Endothelial cell of umbilical vein (primary cell): ENCODE measurements around the gene ASB2. TPM values are rescaled to one million over a fixed set of nuclear protein-coding genes. Genes with fewer than 3 reads are reported as not detected.

Experiments used
- BruUV-seq: library from RNA; stranded (reverse); fragments of 400-500 nt; replicated peaks from 2 replicates; lab custom pipeline; 2021; lab: Mats Ljungman, UMichigan
- CTCF ChIA-PET: fragments of 300-600, 350-600 bp; sonication (Branson Sonifier 250); formaldehyde crosslinking; loops from one replicate; lab custom pipeline; 2021; ENCODE audit warnings: antibody characterized with exemption, inconsistent platforms; lab: Charles Lee
- POLR2A ChIA-PET: fragments of 300-600, 350-600 bp; sonication (Branson Sonifier 250); formaldehyde crosslinking; loops from one replicate; lab custom pipeline; 2021; ENCODE audit warnings: antibody characterized with exemption, inconsistent platforms; lab: Charles Lee
- DNase-seq: peaks from one replicate; pipeline ENCODE4 v3.0.0-alpha.2; 2011; ENCODE audit warnings: low read depth, low spot score
- FAIRE-seq: peaks from 2 replicates; lab custom pipeline; 2011; peaks lifted over from hg19 to GRCh38; lab: Jason Lieb, UNC
- H2AFZ ChIP-seq: 2 replicates; pipeline ENCODE4 v1.6.0; 2012; ENCODE audit warnings: low read depth, low read length, control low read depth, inconsistent platforms
- H3K27ac ChIP-seq: 2 replicates; pipeline ENCODE4 v1.5.1; 2011; ENCODE audit warnings: low read depth, mild to moderate bottlenecking, control low read depth, low read length, moderate library complexity; ENCODE audit not compliant: insufficient read depth
- H3K27me3 ChIP-seq, 2 experiments: 2 replicates each; pipeline versions ENCODE4 v1.6.0 to v1.6.1; 2011; ENCODE audit warnings: low read length in 2 of 2, mixed read lengths in 1 of 2; ENCODE audit not compliant: control insufficient read depth in 2 of 2, insufficient read depth in 2 of 2
- H3K36me3 ChIP-seq, 2 experiments: 2 replicates in 1 of 2; 3 replicates in 1 of 2; pipeline ENCODE4 v1.5.1; 2011; ENCODE audit warnings: low read length in 2 of 2, mild to moderate bottlenecking in 1 of 2, moderate library complexity in 1 of 2; ENCODE audit not compliant: control insufficient read depth in 2 of 2, insufficient read depth in 2 of 2; ENCODE audit errors: extremely low read depth in 1 of 2
- H3K4me1 ChIP-seq: 3 replicates; pipeline ENCODE4 v1.5.1; 2011; ENCODE audit warnings: mild to moderate bottlenecking, low read length; ENCODE audit not compliant: control insufficient read depth, insufficient read depth; ENCODE audit errors: extremely low read depth
- H3K4me2 ChIP-seq: 2 replicates; pipeline ENCODE4 v1.6.1; 2011; ENCODE audit warnings: low read length, control low read depth, mixed read lengths; ENCODE audit not compliant: insufficient read depth
- H3K4me3 ChIP-seq, 3 experiments: fragments of 200-600 bp in 1 of 3; sonication (generic), shearing (Covaris generic) in 1 of 3; replicated peaks in 1 of 3; 2 replicates each; pipeline ENCODE4 v1.5.1; 2011 to 2016; ENCODE audit warnings: control low read depth in 3 of 3, low read length in 3 of 3, mild to moderate bottlenecking in 2 of 3, inconsistent platforms in 1 of 3, low read depth in 1 of 3, moderate library complexity in 1 of 3; ENCODE audit not compliant: insufficient read depth in 1 of 3
- H3K79me2 ChIP-seq: 2 replicates; pipeline ENCODE4 v1.6.0; 2012; ENCODE audit warnings: low read length, inconsistent platforms; ENCODE audit not compliant: control insufficient read depth, insufficient read depth
- H3K9ac ChIP-seq: replicated peaks from 2 replicates; pipeline ENCODE3; 2011; ENCODE audit warnings: low read length, control low read depth; ENCODE audit not compliant: insufficient read depth; ENCODE audit errors: extremely low read depth
- H3K9me1 ChIP-seq: replicated peaks from 3 replicates; pipeline ENCODE4 v1.6.0; 2011; ENCODE audit warnings: mild to moderate bottlenecking, low read length; ENCODE audit not compliant: control insufficient read depth, insufficient read depth; ENCODE audit errors: extremely low read depth
- H3K9me3 ChIP-seq: replicated peaks from 2 replicates; pipeline ENCODE4 v1.5.1; 2012; ENCODE audit warnings: low read length, inconsistent platforms; ENCODE audit not compliant: control insufficient read depth, insufficient read depth
- H4K20me1 ChIP-seq: replicated peaks from 2 replicates; pipeline ENCODE3; 2011; ENCODE audit warnings: mild to moderate bottlenecking, low read length; ENCODE audit not compliant: control insufficient read depth, insufficient read depth; ENCODE audit errors: extremely low read depth
- EZH2 ChIP-seq: IDR thresholded peaks from 2 replicates; pipeline ENCODE4 v1.6.1; 2012; ENCODE audit warnings: borderline replicate concordance, low read depth, mild to moderate bottlenecking, moderate library complexity, low read length, inconsistent platforms; ENCODE audit not compliant: severe bottlenecking
- FOS ChIP-seq: IDR thresholded peaks from 2 replicates; pipeline ENCODE4 v1.6.1; 2011; ENCODE audit warnings: mild to moderate bottlenecking, low read length, moderate library complexity, borderline replicate concordance; ENCODE audit not compliant: insufficient read depth
- GATA2 ChIP-seq: IDR thresholded peaks from 2 replicates; pipeline ENCODE4 v1.7.0; 2011; ENCODE audit warnings: low read depth, mild to moderate bottlenecking, moderate library complexity, mixed read lengths, low read length; ENCODE audit not compliant: insufficient read length, insufficient read depth
- JUN ChIP-seq: IDR thresholded peaks from 2 replicates; pipeline ENCODE4 v1.6.1; 2011; ENCODE audit warnings: borderline replicate concordance, low read depth; ENCODE audit not compliant: insufficient read length, insufficient read depth
- MYC ChIP-seq: IDR thresholded peaks from one replicate; pipeline ENCODE4 v1.6.1; 2011; ENCODE audit warnings: mild to moderate bottlenecking, low read depth, low read length
- POLR2A ChIP-seq: IDR thresholded peaks from 2 replicates; pipeline ENCODE4 v1.6.1; 2012; ENCODE audit warnings: low read depth, mild to moderate bottlenecking, control low read depth, low read length
- POLR2AphosphoS5 ChIP-seq: IDR thresholded peaks from 2 replicates; pipeline ENCODE4 v1.6.1; 2012; ENCODE audit warnings: low read depth, mild to moderate bottlenecking, control low read depth, low read length, moderate library complexity; ENCODE audit not compliant: insufficient read depth
- dilution Hi-C: fragments of 300-500 bp; cut with MboI; formaldehyde crosslinking; loops from one replicate; pipeline ENCODE4 v1.15.0; 2019; ENCODE audit warnings: low sequenced_read_pairs; ENCODE audit not compliant: extremely low pct_ligation_motif_present
- intact Hi-C: fragments of 100-400 bp; cut with micrococcal nuclease; formaldehyde crosslinking; loops from one replicate; pipeline ENCODE4 v1.10.0; 2022
- polyA plus RNA-seq, 4 experiments: library from polyadenylated mRNA; depleted of rRNA in 3 of 4; stranded (reverse) in 3 of 4; unstranded in 1 of 4; fragments of >200 nt; gene quantifications; 2 replicates each; pipeline versions ENCODE4 v1.2.1 to v1.2.3, GENCODE V29; 2011 to 2012; ENCODE audit warnings: missing spikeins in 1 of 4
- total RNA-seq: library from RNA; stranded (reverse); gene quantifications from 2 replicates; pipeline ENCODE4 v1.2.3, GENCODE V29; 2021
- TF ChIP-seq, protein P1 (sequence below), 2 donors: IDR thresholded peaks; 1 replicate in 1 of 2; 2 replicates in 1 of 2; pipeline ENCODE4 v1.5.1; 2011; ENCODE audit warnings: low read length in 2 of 2, mild to moderate bottlenecking in 2 of 2, moderate library complexity in 2 of 2, control low read depth in 1 of 2, inconsistent platforms in 1 of 2, low read depth in 1 of 2; ENCODE audit not compliant: insufficient read depth in 1 of 2; ENCODE audit errors: extremely low read depth in 1 of 2
- TF ChIP-seq, protein P2 (sequence below): IDR thresholded peaks from 2 replicates; pipeline ENCODE4 v1.6.1; 2011; ENCODE audit not compliant: insufficient read depth, insufficient read length

Gene ASB2
- total and polyA plus RNA-seq, 2 donors (not counting 3 experiments of a cell fraction or from before 2014, with no cell fraction given) = not detected

GRCh38 chr14:94001501-94002396 is 25.4 kb upstream of the ASB2 start:
- Histone ChIP-seq H3K4me1 (no peaks in the 10 kb centered on the region), H3K4me3 (no peak overlapping the region), H3K4me2 (no peak overlapping the region), H3K9ac (no peak overlapping the region), H3K27ac (no peak overlapping the region), H3K36me3 (no peaks in the 10 kb centered on the region), H3K27me3 (no peaks in the 10 kb centered on the region), H3K79me2 (no peaks in the 10 kb centered on the region), H3K9me1 (no peaks in the 10 kb centered on the region), H2AFZ (no peak overlapping the region), H3K9me3 (no peaks in the 10 kb centered on the region), H4K20me1 (no peaks in the 10 kb centered on the region)
- POLR2A ChIA-PET = no interaction called here
- FAIRE-seq (peak; percentile 70), DNase-seq (peak; percentile 49)
- no TSS peak for BruUV-seq
- TF ChIP-seq JUN = no peak
- TF ChIP-seq GATA2 = no peak
- TF ChIP-seq, protein P1, sequence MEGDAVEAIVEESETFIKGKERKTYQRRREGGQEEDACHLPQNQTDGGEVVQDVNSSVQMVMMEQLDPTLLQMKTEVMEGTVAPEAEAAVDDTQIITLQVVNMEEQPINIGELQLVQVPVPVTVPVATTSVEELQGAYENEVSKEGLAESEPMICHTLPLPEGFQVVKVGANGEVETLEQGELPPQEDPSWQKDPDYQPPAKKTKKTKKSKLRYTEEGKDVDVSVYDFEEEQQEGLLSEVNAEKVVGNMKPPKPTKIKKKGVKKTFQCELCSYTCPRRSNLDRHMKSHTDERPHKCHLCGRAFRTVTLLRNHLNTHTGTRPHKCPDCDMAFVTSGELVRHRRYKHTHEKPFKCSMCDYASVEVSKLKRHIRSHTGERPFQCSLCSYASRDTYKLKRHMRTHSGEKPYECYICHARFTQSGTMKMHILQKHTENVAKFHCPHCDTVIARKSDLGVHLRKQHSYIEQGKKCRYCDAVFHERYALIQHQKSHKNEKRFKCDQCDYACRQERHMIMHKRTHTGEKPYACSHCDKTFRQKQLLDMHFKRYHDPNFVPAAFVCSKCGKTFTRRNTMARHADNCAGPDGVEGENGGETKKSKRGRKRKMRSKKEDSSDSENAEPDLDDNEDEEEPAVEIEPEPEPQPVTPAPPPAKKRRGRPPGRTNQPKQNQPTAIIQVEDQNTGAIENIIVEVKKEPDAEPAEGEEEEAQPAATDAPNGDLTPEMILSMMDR (IDR thresholded peaks at IDR 0.05; ENCODE audit: extremely low read depth in 1 of 2, insufficient read depth in 1 of 2, low read depth in 1 of 2, low read length in 2 of 2) = peak; percentile 93 to 96
- dilution Hi-C loops = no loop called here
- CTCF ChIA-PET = interaction anchor here (0.7 to 12.5 kb wide), 6 partner anchors 10 to 780 kb away, joined by 3 to 368 read pairs (median 4); no protein-coding TSS in a partner anchor
- intact Hi-C loops = loop anchor here (1.0 to 10.0 kb wide), 3 partner anchors 62 to 347 kb away; no protein-coding TSS in a partner anchor

DNA sequence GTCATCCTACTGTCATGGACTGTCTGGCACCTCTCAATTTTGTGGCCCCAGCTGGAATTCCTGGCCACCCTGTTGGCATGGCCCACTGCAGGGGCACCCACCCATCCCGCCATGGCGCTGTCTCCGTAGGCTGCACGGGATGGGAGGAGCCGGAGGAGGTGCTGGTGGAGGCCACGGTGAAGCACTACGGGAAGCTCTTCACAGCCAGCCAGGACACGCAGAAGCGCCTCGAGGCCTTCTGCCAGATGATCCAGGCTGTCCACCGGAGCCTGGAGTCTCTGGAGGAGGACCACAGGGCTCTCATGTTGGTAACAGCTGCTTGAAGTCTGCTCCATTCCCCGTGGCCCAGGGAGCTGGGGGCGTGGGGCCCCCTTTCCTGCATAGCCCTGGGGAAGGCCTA is 24.6 kb upstream of the ASB2 start:
- no peak overlapping the region for H2AFZ ChIP-seq
- no peak overlapping the region for H3K4me3 ChIP-seq
- no peaks in the 10 kb centered on the region for H3K27me3 ChIP-seq
- no peak overlapping the region for H3K4me2 ChIP-seq
- dilution Hi-C loops = no loop called here
- no peak for FAIRE-seq
- ChIA-PET POLR2A (no interaction called here), CTCF (interaction anchor here (0.7 to 12.5 kb wide), 6 partner anchors 9 to 794 kb away, joined by 3 to 368 read pairs (median 4); partner anchors contain the start of gene UBR7)
- H3K9me3 ChIP-seq = no peaks in the 10 kb centered on the region
- no peak for DNase-seq
- H3K36me3 ChIP-seq = no peaks in the 10 kb centered on the region
- H3K79me2 ChIP-seq = no peaks in the 10 kb centered on the region
- no peaks in the 10 kb centered on the region for H4K20me1 ChIP-seq
- no peaks in the 10 kb centered on the region for H3K9me1 ChIP-seq
- no peak overlapping the region for H3K9ac ChIP-seq
- H3K4me1 ChIP-seq = no peaks in the 10 kb centered on the region
- H3K27ac ChIP-seq = no peak overlapping the region
- TF ChIP-seq, protein P2, sequence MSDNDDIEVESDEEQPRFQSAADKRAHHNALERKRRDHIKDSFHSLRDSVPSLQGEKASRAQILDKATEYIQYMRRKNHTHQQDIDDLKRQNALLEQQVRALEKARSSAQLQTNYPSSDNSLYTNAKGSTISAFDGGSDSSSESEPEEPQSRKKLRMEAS = no peak
- TF ChIP-seq MYC (no peak), GATA2 (no peak), POLR2AphosphoS5 (no peak), POLR2A (no peak), JUN (no peak), FOS (no peak), EZH2 (no peak)
- TF ChIP-seq, protein P1 (IDR thresholded peaks at IDR 0.05; ENCODE audit: extremely low read depth in 1 of 2, insufficient read depth in 1 of 2, low read depth in 1 of 2, low read length in 2 of 2) = no peak
- intact Hi-C loops = loop anchor here (1.0 to 10.0 kb wide), 2 partner anchors 62 to 346 kb away; no protein-coding TSS in a partner anchor
- BruUV-seq = no TSS peak
